ENCODE measurements around the gene EVC.

Gene EVC

DNA sequence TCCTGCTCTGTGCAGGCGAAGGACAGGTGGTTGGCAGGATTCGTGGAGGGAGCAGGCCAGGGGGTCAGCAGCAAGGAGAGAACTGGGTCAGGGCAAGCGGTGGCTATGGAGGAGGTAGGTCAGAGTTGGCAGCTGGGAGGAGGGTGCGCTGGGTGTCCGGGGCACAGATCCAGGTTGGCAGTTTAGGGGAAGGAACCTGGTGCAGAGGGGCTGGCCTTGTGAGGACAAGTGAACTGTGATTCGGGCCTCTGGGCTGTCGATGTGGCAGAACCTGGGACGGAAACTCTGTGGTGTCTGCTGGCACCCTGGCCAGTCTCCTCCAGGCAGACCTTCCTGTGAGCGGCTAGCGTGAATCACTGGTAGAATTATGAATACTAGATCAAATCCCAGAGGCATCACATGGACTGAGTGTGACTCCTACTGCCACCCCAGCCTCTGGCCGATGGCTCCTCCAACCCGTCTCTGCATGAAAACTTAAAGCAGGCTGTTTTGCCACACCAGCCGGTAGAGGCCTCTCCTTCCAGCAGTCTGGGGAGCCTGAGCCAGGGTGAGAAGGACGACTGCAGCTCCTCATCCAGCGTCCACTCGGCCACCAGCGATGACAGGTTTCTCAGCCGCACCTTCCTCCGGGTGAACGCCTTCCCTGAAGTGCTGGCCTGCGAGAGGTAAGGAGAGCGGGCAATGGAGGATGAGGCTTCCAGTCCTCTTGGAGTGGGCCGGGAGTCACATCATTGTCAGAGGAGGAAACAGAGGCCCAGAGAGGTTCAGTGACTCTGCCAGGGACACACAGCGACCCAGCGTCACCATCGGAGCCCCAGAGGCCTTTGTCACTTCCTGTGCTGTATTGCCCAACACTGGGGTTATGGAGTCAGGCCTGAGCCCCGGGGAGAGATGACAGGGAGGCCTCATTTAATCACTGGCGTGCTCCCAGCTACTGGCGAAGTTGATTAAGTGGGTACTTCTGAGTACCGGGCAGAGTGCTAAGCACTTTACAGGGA is 20.3 kb downstream of the EVC start:
- no peak for DNase-seq (ENCODE audit: low read depth)

DNA sequence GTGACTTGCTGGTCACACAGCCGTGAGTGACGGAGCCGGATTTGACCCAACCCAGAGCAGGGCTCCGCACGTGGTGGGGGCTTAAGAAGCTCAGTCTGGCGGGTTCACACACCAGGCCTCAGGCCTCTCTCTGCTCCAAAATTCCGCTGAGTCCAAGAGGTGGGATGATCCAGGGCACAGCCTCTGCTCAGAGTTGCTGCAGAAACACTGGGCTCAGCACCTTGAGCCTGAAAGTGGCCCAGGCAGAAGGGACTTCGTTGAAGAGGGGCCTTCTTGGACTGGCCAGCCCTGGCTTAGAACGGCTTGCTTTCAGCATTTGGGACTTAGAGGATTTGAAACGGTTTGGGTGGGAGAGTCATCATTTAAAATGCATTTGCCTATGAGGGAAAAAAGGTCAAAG is 21.2 kb downstream of the EVC start:
- DNase-seq (ENCODE audit: low read depth): no peak

DNA sequence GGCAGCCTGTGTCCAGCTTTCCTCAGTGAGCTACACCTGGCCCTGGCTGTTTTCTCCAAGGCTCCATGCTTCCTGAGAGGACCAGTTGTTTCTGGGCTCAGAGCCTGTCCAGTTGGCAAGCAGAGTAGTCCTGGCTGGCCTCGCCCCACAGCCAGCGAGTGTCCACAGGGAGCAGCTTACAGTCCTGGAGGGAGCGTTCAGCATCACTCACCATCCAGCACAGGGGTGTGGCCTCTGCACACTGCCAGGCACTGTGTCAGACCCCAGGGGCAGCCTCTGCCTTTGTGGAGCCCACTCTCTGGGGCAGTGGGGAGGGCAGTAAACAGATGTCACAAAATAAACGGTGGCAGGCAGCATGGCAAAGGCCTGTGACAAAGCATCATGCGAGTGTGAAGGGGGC is 23.9 kb downstream of the EVC start:
- no peak for DNase-seq (ENCODE audit: low read depth)

DNA sequence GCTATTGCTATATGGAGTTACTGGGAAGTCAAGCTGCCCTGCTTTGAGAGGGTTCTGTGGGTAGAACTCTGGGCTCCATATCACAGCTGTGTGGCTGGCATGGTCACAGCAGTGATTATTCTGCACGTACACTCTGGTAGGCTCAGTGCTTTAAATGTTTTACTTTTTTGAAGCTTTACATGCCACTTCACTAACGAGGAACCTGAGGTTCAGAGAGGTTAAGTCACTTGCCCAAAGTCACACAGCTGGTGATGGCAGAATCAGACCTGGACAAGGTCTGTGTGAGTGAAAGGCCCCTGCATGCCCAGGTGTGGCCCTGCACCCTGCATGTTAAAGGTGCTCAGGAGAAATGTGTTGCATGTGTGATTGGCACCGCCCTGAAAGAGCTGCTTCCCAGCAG is 24.5 kb downstream of the EVC start:
- DNase-seq (ENCODE audit: low read depth): no peak

- no peak for DNase-seq (ENCODE audit: low read depth)
Observed at GRCh38 chr4:5738061-5738460, 27.1 kb downstream of the EVC start.

DNA sequence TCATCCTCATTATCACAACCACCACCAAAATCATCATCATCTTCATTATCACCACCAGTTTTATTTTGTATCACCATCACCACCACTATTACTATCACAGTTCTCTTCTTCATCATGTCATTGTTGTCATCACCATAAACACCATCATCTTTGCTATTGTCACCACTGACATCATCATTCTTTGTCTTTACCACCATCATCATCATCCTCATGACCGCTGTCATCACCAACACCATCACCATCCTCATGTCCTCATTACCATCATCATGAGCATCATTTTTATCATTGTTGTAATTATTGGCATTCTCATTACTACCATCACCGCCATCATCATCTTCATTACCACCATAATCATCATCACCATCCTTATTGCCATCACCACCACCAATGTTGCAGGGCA is 31.4 kb downstream of the EVC start:
- no peak for DNase-seq (ENCODE audit: low read depth)

DNA sequence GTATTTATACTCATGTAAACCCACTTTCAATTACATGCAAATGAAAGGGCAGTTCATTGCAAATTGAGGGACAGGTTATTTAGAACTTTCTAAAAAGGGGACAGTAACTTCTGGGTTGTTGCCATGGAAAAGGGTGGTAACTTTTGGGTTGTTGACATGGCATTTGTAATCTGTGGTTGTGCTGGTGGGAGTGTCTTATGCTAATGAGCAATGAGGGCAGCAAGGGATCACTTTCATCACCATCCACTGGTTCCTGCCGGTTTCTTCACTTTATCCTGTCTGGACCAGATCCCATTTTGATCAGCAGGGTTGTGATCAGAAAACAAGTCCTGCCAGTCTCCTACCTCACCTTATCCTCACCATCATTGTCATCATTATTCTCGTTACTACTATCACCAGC is 32.0 kb downstream of the EVC start:
- no peak for DNase-seq (ENCODE audit: low read depth)

DNA sequence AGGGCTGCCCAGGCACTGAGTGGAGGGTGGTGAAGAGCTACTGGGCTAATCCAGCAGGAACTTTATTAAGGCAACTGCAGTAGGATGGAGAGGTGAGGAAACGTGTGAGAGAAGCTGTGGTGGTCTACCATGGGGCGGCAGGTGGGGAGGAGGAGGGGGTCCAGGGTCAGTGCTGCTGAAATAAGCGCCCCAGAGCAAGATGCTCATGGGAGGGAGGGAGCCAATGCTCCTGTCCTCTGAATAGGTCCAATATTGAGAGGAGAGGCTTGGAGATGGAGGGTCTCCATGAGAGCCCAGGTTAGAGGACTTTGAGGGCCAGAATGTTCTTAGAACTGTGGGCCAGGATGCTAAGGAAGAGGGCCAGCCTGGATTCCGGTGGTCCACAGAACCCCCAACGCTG is 35.2 kb downstream of the EVC start:
- DNase-seq (ENCODE audit: low read depth): no peak

DNA sequence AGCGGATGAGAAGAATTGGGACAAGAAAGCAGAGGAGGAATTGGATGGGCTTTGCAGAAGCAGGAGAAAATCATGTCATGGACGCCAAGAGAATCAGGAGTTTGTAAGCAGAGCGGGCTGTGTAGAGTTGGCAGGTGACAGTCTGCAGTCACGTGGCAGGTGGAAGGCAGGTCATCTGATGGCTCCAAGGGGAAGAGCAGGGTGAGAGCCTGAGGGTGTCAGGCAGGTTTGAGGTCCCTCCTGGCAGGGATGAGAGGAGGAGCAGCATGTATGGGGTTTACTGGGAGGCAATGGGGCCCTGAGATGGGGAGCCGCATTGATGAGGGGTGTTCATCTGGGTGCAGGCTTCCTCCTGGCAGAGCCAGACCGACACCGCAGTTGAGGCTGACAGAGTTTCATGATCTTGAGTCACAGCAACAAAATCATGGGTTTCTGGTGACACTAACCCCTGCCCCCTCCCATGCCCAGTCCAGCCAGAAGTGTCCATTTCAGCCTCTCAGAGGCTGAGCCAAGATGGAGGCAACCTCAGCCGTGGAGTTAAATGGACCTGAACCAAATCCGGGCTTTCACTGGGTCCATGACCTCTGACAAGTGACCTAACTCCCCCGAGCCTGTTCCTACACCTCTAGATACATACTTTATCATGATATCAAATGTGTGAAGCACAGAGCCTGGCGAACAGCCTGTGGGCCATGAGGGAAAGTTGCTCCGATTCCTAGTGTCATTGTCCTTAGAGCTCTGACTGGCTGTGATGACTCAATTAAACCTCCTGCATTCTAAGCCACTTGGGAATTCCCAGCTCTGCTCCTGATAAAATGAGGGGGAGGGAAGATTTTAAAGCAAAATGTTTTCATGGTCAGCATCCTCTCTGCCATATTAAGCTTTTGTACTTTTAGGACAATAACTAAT is 36.1 kb downstream of the EVC start:
- DNase-seq (ENCODE audit: low read depth): no peak

DNA sequence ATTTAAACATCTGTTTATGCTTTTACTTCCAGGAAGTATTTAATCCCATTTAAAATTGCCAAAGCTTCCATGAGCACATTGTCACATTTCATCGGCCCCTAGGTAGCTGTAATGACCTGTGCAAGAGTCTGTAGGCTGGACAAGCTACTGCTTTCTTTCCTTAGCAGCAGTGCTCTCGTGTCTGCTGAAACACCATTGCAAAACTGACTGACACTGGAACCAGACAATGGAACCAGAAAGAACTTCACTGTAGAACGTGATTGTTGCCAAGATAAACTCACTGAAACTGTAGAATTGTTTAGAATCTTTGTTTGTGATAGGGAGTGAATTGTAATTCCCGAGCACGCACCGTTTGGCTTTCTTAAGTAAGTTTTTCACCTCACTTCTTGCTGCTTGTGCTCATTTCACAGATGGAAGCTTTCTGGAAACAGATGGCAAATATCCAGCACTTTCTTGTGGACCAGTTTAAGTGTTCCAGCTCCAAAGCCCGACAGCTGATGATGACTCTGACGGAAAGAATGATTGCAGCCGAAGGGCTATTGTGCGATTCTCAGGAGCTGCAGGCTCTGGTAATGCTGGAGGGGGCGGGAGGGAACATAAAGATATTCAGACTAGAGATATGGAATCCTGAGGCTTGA is 36.9 kb downstream of the EVC start:
- no peak for DNase-seq (ENCODE audit: low read depth)

GRCh38 chr4:5749568-5749967 is 38.6 kb downstream of the EVC start:
- no peak for DNase-seq (ENCODE audit: low read depth)

GRCh38 chr4:5750052-5750945 is 39.3 kb downstream of the EVC start:
- DNase-seq (ENCODE audit: low read depth): no peak

- no peak for DNase-seq (ENCODE audit: low read depth)
Observed at GRCh38 chr4:5750946-5751665, 40.1 kb downstream of the EVC start.

DNA sequence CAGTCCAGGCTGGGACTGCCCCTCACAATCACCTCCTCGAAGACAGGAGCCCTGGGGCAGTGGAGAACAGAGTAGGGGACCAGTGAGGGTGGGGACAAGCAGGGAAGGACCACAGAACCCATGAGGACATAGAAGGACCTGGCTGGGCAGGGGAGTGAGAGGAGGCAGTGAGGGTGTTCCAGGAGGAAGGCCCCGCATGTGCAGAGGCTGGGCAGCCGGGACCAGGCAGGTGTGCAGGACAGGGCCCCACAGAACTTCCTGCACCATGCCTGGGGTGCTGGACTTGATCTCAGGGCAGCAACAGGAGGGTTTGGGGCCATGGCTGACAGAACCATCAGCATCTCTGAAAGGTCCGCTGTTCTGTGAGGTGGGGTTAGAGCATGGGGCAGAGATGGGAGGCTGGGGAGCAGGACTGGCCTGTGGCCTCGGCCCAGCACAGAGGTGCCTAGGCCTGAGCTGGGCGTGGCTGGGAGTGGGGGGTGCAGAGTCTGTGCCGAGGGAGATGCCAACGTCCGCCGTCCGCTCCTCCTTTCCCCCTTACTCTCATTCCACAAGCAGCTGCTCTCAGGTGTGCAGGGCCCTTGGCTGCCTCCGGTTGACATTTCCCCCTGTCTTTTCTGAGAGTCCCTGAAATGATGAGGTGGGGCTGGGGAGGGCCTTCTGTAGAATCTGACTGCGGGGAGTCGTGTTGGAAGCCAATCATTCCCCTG is 40.8 kb downstream of the EVC start:
- DNase-seq (ENCODE audit: low read depth): no peak

- no peak for DNase-seq (ENCODE audit: low read depth)
Observed at GRCh38 chr4:5752376-5753184, 41.6 kb downstream of the EVC start.

GRCh38 chr4:5753366-5753765 is 42.4 kb downstream of the EVC start:
- no peak for DNase-seq (ENCODE audit: low read depth)

- DNase-seq (ENCODE audit: low read depth): no peak
Observed at GRCh38 chr4:5753766-5754528, 42.9 kb downstream of the EVC start.

DNA sequence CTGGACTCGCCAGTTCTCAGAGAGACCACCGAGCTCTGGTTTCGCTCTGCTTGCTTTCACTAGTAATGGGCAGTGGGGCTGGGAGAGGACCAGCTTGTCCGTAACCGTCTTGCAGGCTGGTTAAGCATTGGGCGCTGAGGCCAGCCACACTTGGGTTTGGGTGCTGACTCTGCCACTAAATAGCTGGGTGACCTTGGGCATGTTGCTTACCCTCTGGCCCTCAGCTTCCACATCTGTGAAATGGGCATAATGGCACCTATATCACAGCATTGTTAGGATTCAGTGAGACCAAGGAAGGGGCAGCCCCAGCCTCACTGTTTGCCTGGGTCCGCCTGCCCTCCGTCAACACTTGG is 43.5 kb downstream of the EVC start:
- no peak for DNase-seq (ENCODE audit: low read depth)

All from T follicular helper cell (primary cell).